ENCODE results near the gene HOXD11. TPM values are rescaled to one million over a fixed set of nuclear protein-coding genes. Genes with fewer than 3 reads are reported as not detected.

Gene HOXD11
- total RNA-seq, 1 experiment from 2014 or later: not detected

GRCh38 chr2:176072951-176073904, 33.9 kb upstream of the HOXD11 start:
- Mint-ChIP-seq H3K4me3 (ENCODE audit: unreplicated experiment) (no peak overlapping the region), H3K27me3 (ENCODE audit: insufficient read depth, unreplicated experiment) (peaks cover 69% of the 10 kb centered on the region), H3K27ac (ENCODE audit: low read depth, unreplicated experiment) (no peak overlapping the region), H3K9me3 (ENCODE audit: unreplicated experiment) (no peaks in the 10 kb centered on the region), H3K4me1 (ENCODE audit: insufficient read depth, unreplicated experiment) (no peaks in the 10 kb centered on the region), H3K36me3 (ENCODE audit: insufficient read depth, unreplicated experiment) (no peaks in the 10 kb centered on the region)
- ChIA-PET CTCF (interaction anchor here (0.6 to 2.9 kb wide), 7 partner anchors 12 to 763 kb away, joined by 3 to 8 read pairs (median 3); no protein-coding TSS in a partner anchor), POLR2A (interaction anchor here (1.0 kb wide), 1 partner anchor 12 kb away, joined by 3 read pairs; no protein-coding TSS in a partner anchor)
- no peak for TF ChIP-seq CTCF (IDR thresholded peaks at IDR 0.05; ENCODE audit: unreplicated experiment)
- BruUV-seq (replicated peaks): no TSS peak
- DNase-seq (ENCODE audit: unreplicated experiment): no peak
- intact Hi-C loops (cut with micrococcal nuclease): no loop called here

GRCh38 chr2:176074919-176075425, 32.1 kb upstream of the HOXD11 start:
- intact Hi-C loops (cut with micrococcal nuclease): no loop called here
- ChIA-PET POLR2A (no interaction called here), CTCF (interaction anchor here (0.5 to 2.7 kb wide), 5 partner anchors 9 to 710 kb away, joined by 3 to 8 read pairs (median 4); no protein-coding TSS in a partner anchor)
- H3K4me3 Mint-ChIP-seq (ENCODE audit: unreplicated experiment): no peak overlapping the region
- TF ChIP-seq CTCF (IDR thresholded peaks at IDR 0.05; ENCODE audit: unreplicated experiment): no peak
- H3K27me3 Mint-ChIP-seq (ENCODE audit: insufficient read depth, unreplicated experiment): peaks cover 87% of the 10 kb centered on the region
- no TSS peak for BruUV-seq (replicated peaks)
- H3K27ac Mint-ChIP-seq (ENCODE audit: low read depth, unreplicated experiment): no peak overlapping the region
- DNase-seq (ENCODE audit: unreplicated experiment): no peak
- H3K4me1 Mint-ChIP-seq (ENCODE audit: insufficient read depth, unreplicated experiment): no peaks in the 10 kb centered on the region
- no peaks in the 10 kb centered on the region for H3K36me3 Mint-ChIP-seq (ENCODE audit: insufficient read depth, unreplicated experiment)
- H3K9me3 Mint-ChIP-seq (ENCODE audit: unreplicated experiment): peaks cover 5% of the 10 kb centered on the region

GRCh38 chr2:176075481-176075880, 31.6 kb upstream of the HOXD11 start:
- Mint-ChIP-seq H3K9me3 (ENCODE audit: unreplicated experiment) (peaks cover 5% of the 10 kb centered on the region), H3K36me3 (ENCODE audit: insufficient read depth, unreplicated experiment) (no peaks in the 10 kb centered on the region), H3K27me3 (ENCODE audit: insufficient read depth, unreplicated experiment) (peaks cover 88% of the 10 kb centered on the region), H3K27ac (ENCODE audit: low read depth, unreplicated experiment) (no peak overlapping the region), H3K4me3 (ENCODE audit: unreplicated experiment) (no peak overlapping the region), H3K4me1 (ENCODE audit: insufficient read depth, unreplicated experiment) (no peaks in the 10 kb centered on the region)
- DNase-seq (ENCODE audit: unreplicated experiment): no peak
- no peak for TF ChIP-seq CTCF (IDR thresholded peaks at IDR 0.05; ENCODE audit: unreplicated experiment)
- ChIA-PET POLR2A (no interaction called here), CTCF (interaction anchor here (0.5 to 2.7 kb wide), 6 partner anchors 9 to 710 kb away, joined by 3 to 8 read pairs (median 4); no protein-coding TSS in a partner anchor)
- no TSS peak for BruUV-seq (replicated peaks)
- intact Hi-C loops (cut with micrococcal nuclease): no loop called here

- ChIA-PET CTCF (interaction anchor here (0.6 to 2.7 kb wide), 3 partner anchors 9 to 679 kb away, joined by 3 to 8 read pairs (median 4); no protein-coding TSS in a partner anchor), POLR2A (no interaction called here)
- H3K9me3 Mint-ChIP-seq (ENCODE audit: unreplicated experiment): peaks cover 5% of the 10 kb centered on the region
- no peak overlapping the region for H3K27ac Mint-ChIP-seq (ENCODE audit: low read depth, unreplicated experiment)
- DNase-seq (ENCODE audit: unreplicated experiment): no peak
- intact Hi-C loops (cut with micrococcal nuclease): no loop called here
- no peak for TF ChIP-seq CTCF (IDR thresholded peaks at IDR 0.05; ENCODE audit: unreplicated experiment)
- H3K4me3 Mint-ChIP-seq (ENCODE audit: unreplicated experiment): no peak overlapping the region
- BruUV-seq (replicated peaks): no TSS peak
- peaks cover 83% of the 10 kb centered on the region for H3K27me3 Mint-ChIP-seq (ENCODE audit: insufficient read depth, unreplicated experiment)
- H3K4me1 Mint-ChIP-seq (ENCODE audit: insufficient read depth, unreplicated experiment): no peaks in the 10 kb centered on the region
- H3K36me3 Mint-ChIP-seq (ENCODE audit: insufficient read depth, unreplicated experiment): no peaks in the 10 kb centered on the region
Observed at GRCh38 chr2:176076063-176076462, 31.0 kb upstream of the HOXD11 start.
